Thymus (tissue), 11 donors: ENCODE results near the gene PEX7. TPM values are rescaled to one million over a fixed set of nuclear protein-coding genes. Genes with fewer than 3 reads are reported as not detected.
"Not testable (repeated sequence)": the region's sequence is repeated elsewhere in the genome, so short reads cannot be mapped to it uniquely, and the experiment has no call there.

Source experiments
- DNase-seq, 9 donors: peaks; one replicate each; pipeline ENCODE4 v3.0.0-alpha.2; 2013; ENCODE audit warnings: low spot score in 9 of 9, low read depth in 6 of 9, missing footprints in 1 of 9
- H3K27ac ChIP-seq, 2 donors: one replicate each; pipeline ENCODE4 v1.5.1; 2013; ENCODE audit warnings: control low read depth in 1 of 2, low read depth in 1 of 2, low read length in 1 of 2, mild to moderate bottlenecking in 1 of 2, moderate library complexity in 1 of 2
- H3K27me3 ChIP-seq, 2 donors: one replicate each; pipeline ENCODE4 v1.5.1; 2013; ENCODE audit warnings: low read length in 1 of 2; ENCODE audit not compliant: control insufficient read depth in 2 of 2, insufficient read depth in 1 of 2
- H3K36me3 ChIP-seq, 2 donors: one replicate each; pipeline ENCODE4 v1.5.1; 2013; ENCODE audit warnings: low read length in 1 of 2, mild to moderate bottlenecking in 1 of 2, moderate library complexity in 1 of 2; ENCODE audit not compliant: control insufficient read depth in 2 of 2, insufficient read depth in 2 of 2
- H3K4me1 ChIP-seq, 2 donors: one replicate each; pipeline ENCODE4 v1.5.1; 2013; ENCODE audit warnings: low read length in 2 of 2; ENCODE audit not compliant: control insufficient read depth in 2 of 2, insufficient read depth in 2 of 2
- H3K4me3 ChIP-seq, 2 donors: one replicate each; pipeline ENCODE4 v1.5.1; 2013; ENCODE audit warnings: low read length in 2 of 2, control low read depth in 1 of 2, mild to moderate bottlenecking in 1 of 2
- H3K9me3 ChIP-seq, 2 donors: one replicate each; pipeline ENCODE4 v1.5.1; 2013; ENCODE audit warnings: low read length in 1 of 2, mild to moderate bottlenecking in 1 of 2; ENCODE audit not compliant: control insufficient read depth in 2 of 2, insufficient read depth in 1 of 2
- WGBS: extraction: QIAGEN DNeasy Blood & Tissue Kit; methylation state at CpG from one replicate; pipeline ENCODE4 v1.1.7; 2013; 5-methylcytosine and 5-hydroxymethylcytosine counted together
- polyA plus RNA-seq: library from polyadenylated mRNA; stranded (reverse); fragments of 200-250 nt; gene quantifications from one replicate; pipeline ENCODE4 v1.2.3, GENCODE V29; 2013
- total RNA-seq: library from RNA; stranded (reverse); fragments of 120-200 nt; gene quantifications from one replicate; pipeline ENCODE4 v1.2.4, GENCODE V29; 2013
- donor health status: healthy.

Gene PEX7
- total and polyA plus RNA-seq, 2 donors: 7.4 to 8.4 TPM

GRCh38 chr6:136897071-136897470, 74.7 kb downstream of the PEX7 start:
- no peaks in the 10 kb centered on the region for H3K27me3 ChIP-seq
- no peaks in the 10 kb centered on the region for H3K4me1 ChIP-seq

GRCh38 chr6:136901212-136901784, 78.9 kb downstream of the PEX7 start:
- no peak for DNase-seq
- peaks cover 11 to 23% of the 10 kb centered on the region in 2 donors for H3K36me3 ChIP-seq
- 98% methylated on average over 5 of the region's 5 CpGs for WGBS
- H3K4me1 ChIP-seq: no peaks in the 10 kb centered on the region
- H3K9me3 ChIP-seq: peaks cover 0 to 1% of the 10 kb centered on the region in 2 donors
- no peak overlapping the region for H3K4me3 ChIP-seq
- H3K27me3 ChIP-seq: no peaks in the 10 kb centered on the region
- H3K27ac ChIP-seq: no peak overlapping the region

More at GRCh38 chr6:136897071-136897470, 74.7 kb downstream of the PEX7 start:
- H3K36me3 ChIP-seq: peaks cover 12 to 15% of the 10 kb centered on the region in 2 donors
- no peak overlapping the region for H3K4me3 ChIP-seq
- WGBS: 100% methylated on average over 1 of the region's 1 CpG
- no peak for DNase-seq
- H3K27ac ChIP-seq: no peak overlapping the region
- peaks cover 0 to 1% of the 10 kb centered on the region in 2 donors for H3K9me3 ChIP-seq

GRCh38 chr6:136904477-136904876, 82.1 kb downstream of the PEX7 start:
- H3K27me3 ChIP-seq, H3K4me3 ChIP-seq, DNase-seq, H3K9me3 ChIP-seq, H3K4me1 ChIP-seq, H3K27ac ChIP-seq: not testable (repeated sequence)
- WGBS: 99% methylated on average over 3 of the region's 3 CpGs
- peaks cover 11 to 23% of the 10 kb centered on the region in 2 donors for H3K36me3 ChIP-seq

- 98% methylated on average over 1 of the region's 1 CpG for WGBS
These were observed 92.6 kb downstream of the PEX7 start for GRCh38 chr6:136914947-136915346.

GRCh38 chr6:136918706-136919105, 96.3 kb downstream of the PEX7 start:
- Histone ChIP-seq H3K27ac (no peak overlapping the region), H3K27me3 (peaks cover 39 to 51% of the 10 kb centered on the region in 2 donors), H3K4me3 (no peak overlapping the region), H3K36me3 (no peaks in the 10 kb centered on the region), H3K4me1 (peaks cover 10 to 28% of the 10 kb centered on the region in 2 donors), H3K9me3 (peaks cover 0 to 5% of the 10 kb centered on the region in 2 donors)
- 98% methylated on average over 3 of the region's 3 CpGs for WGBS
- no peak for DNase-seq

More at GRCh38 chr6:136914947-136915346, 92.6 kb downstream of the PEX7 start:
- H3K36me3 ChIP-seq: no peaks in the 10 kb centered on the region
- H3K27me3 ChIP-seq: peaks cover 12 to 13% of the 10 kb centered on the region in 2 donors
- no peak for DNase-seq
- no peaks in the 10 kb centered on the region for H3K4me1 ChIP-seq
- no peaks in the 10 kb centered on the region for H3K9me3 ChIP-seq
- H3K4me3 ChIP-seq: no peak overlapping the region
- no peak overlapping the region for H3K27ac ChIP-seq

- Histone ChIP-seq H3K27ac (no peak overlapping the region), H3K4me1 (peaks cover 10 to 28% of the 10 kb centered on the region in 2 donors), H3K9me3 (peaks cover 0 to 5% of the 10 kb centered on the region in 2 donors), H3K4me3 (no peak overlapping the region), H3K27me3 (peaks cover 51 to 65% of the 10 kb centered on the region in 2 donors), H3K36me3 (no peaks in the 10 kb centered on the region)
- WGBS: 7% methylated on average over 6 of the region's 6 CpGs
- peak in 2 of 9 donors; percentile 4 to 48 for DNase-seq
These were observed 97.8 kb downstream of the PEX7 start for GRCh38 chr6:136920216-136920615.

- peaks cover 54 to 68% of the 10 kb centered on the region in 2 donors for H3K27me3 ChIP-seq
- no peaks in the 10 kb centered on the region for H3K36me3 ChIP-seq
- H3K9me3 ChIP-seq: peaks cover 0 to 5% of the 10 kb centered on the region in 2 donors
- peak in 1 of 9 donors; percentile 29 for DNase-seq
- peak overlapping the region; percentile 14 to 46 for H3K4me3 ChIP-seq
- H3K4me1 ChIP-seq: peaks cover 10 to 28% of the 10 kb centered on the region in 2 donors
- H3K27ac ChIP-seq: no peak overlapping the region
- 4% methylated on average over 37 of the region's 37 CpGs for WGBS
These were observed 98.4 kb downstream of the PEX7 start for GRCh38 chr6:136920671-136921380.

GRCh38 chr6:136921381-136921935, 99.1 kb downstream of the PEX7 start:
- H3K27me3 ChIP-seq: peaks cover 54 to 74% of the 10 kb centered on the region in 2 donors
- H3K4me1 ChIP-seq: peaks cover 10 to 28% of the 10 kb centered on the region in 2 donors
- H3K4me3 ChIP-seq: peak overlapping the region; percentile 14 to 46
- peaks cover 0 to 5% of the 10 kb centered on the region in 2 donors for H3K9me3 ChIP-seq
- 1% methylated on average over 59 of the region's 59 CpGs for WGBS
- no peak for DNase-seq
- H3K27ac ChIP-seq: no peak overlapping the region
- no peaks in the 10 kb centered on the region for H3K36me3 ChIP-seq
